CD14-positive monocyte (primary cell): ENCODE measurements around the gene PRSS37. TPM values are rescaled to one million over a fixed set of nuclear protein-coding genes. Genes with fewer than 3 reads are reported as not detected.

Source experiments
- DNase-seq, 3 donors: peaks; one replicate each; pipeline ENCODE4 v3.0.0-alpha.2; 2011 to 2022
- H2AFZ ChIP-seq: 2 replicates; pipeline ENCODE4 v1.6.0; 2012; ENCODE audit warnings: mild to moderate bottlenecking, low read depth, low read length, inconsistent platforms; ENCODE audit not compliant: insufficient read depth, poor library complexity, severe bottlenecking
- H3K27ac ChIP-seq, 2 donors: 1 replicate in 1 of 2; 2 replicates in 1 of 2; pipeline ENCODE4 v1.5.1; 2012 to 2013; ENCODE audit warnings: low read length in 2 of 2, control low read depth in 1 of 2, inconsistent platforms in 1 of 2, low read depth in 1 of 2, mild to moderate bottlenecking in 1 of 2
- H3K27me3 ChIP-seq, 2 donors: one replicate each; pipeline versions ENCODE4 v1.6.0 to v1.6.1; 2011 to 2013; ENCODE audit warnings: low read length in 2 of 2; ENCODE audit not compliant: control insufficient read depth in 2 of 2, insufficient read depth in 2 of 2
- H3K36me3 ChIP-seq, 2 donors: replicated peaks in 1 of 2; 1 replicate in 1 of 2; 2 replicates in 1 of 2; pipeline versions ENCODE4 v1.5.1 to v1.6.1; 2012 to 2013; ENCODE audit warnings: low read length in 2 of 2, control low read depth in 1 of 2, inconsistent platforms in 1 of 2, mild to moderate bottlenecking in 1 of 2; ENCODE audit not compliant: insufficient read depth in 2 of 2, control insufficient read depth in 1 of 2
- H3K4me1 ChIP-seq, 2 donors: 1 replicate in 1 of 2; 2 replicates in 1 of 2; pipeline versions ENCODE4 v1.5.1 to v1.6.1; 2012 to 2013; ENCODE audit warnings: low read length in 2 of 2, control low read depth in 1 of 2, inconsistent platforms in 1 of 2, mild to moderate bottlenecking in 1 of 2, moderate library complexity in 1 of 2; ENCODE audit not compliant: insufficient read depth in 2 of 2, control insufficient read depth in 1 of 2
- H3K4me2 ChIP-seq: replicated peaks from 2 replicates; pipeline ENCODE3; 2012; ENCODE audit warnings: low read length, moderate library complexity, mild to moderate bottlenecking; ENCODE audit not compliant: poor library complexity, severe bottlenecking; ENCODE audit errors: extremely low read depth
- H3K4me3 ChIP-seq, 3 experiments: fragments of 200-600 bp in 1 of 3; sonication (generic) in 1 of 3; replicated peaks in 1 of 3; 1 replicate in 2 of 3; 2 replicates in 1 of 3; pipeline ENCODE4 v1.5.1; 2011 to 2013; ENCODE audit warnings: low read length in 3 of 3, mild to moderate bottlenecking in 3 of 3, control low read depth in 2 of 3, low read depth in 2 of 3, inconsistent platforms in 1 of 3, moderate library complexity in 1 of 3
- H3K79me2 ChIP-seq: 2 replicates; pipeline ENCODE4 v1.6.0; 2012; ENCODE audit warnings: mild to moderate bottlenecking, control low read depth, inconsistent platforms, low read length, moderate library complexity; ENCODE audit not compliant: insufficient read depth
- H3K9ac ChIP-seq: 2 replicates; pipeline ENCODE4 v1.6.0; 2017; ENCODE audit warnings: low read length, mild to moderate bottlenecking; ENCODE audit not compliant: insufficient read depth, poor library complexity, severe bottlenecking
- H3K9me3 ChIP-seq, 2 donors: replicated peaks in 1 of 2; 1 replicate in 1 of 2; 2 replicates in 1 of 2; pipeline versions ENCODE4 v1.5.1 to v1.6.1; 2012 to 2013; ENCODE audit warnings: low read length in 2 of 2, control low read depth in 1 of 2; ENCODE audit not compliant: control insufficient read depth in 1 of 2, insufficient read depth in 1 of 2
- H4K20me1 ChIP-seq: 2 replicates; pipeline ENCODE4 v1.6.0; 2012; ENCODE audit warnings: mild to moderate bottlenecking, low read length, control low read depth, moderate library complexity; ENCODE audit not compliant: insufficient read depth
- H3K27ac Mint-ChIP-seq, 7 donors: one replicate each; pipeline ENCODE4 v1.8.0; 2020; ENCODE audit warnings: mild to moderate bottlenecking in 7 of 7, mixed read lengths in 7 of 7, moderate library complexity in 6 of 7, inconsistent platforms in 2 of 7
- H3K27me3 Mint-ChIP-seq, 3 donors: one replicate each; pipeline ENCODE4 v1.8.0; 2021 to 2022; ENCODE audit warnings: low read depth in 3 of 3, mild to moderate bottlenecking in 3 of 3, mixed read lengths in 3 of 3, moderate library complexity in 3 of 3, inconsistent platforms in 1 of 3
- H3K36me3 Mint-ChIP-seq, 2 donors: one replicate each; pipeline ENCODE4 v1.8.0; 2020; ENCODE audit warnings: mixed read lengths in 2 of 2, inconsistent platforms in 1 of 2, mild to moderate bottlenecking in 1 of 2
- H3K4me1 Mint-ChIP-seq: one replicate; pipeline ENCODE4 v1.8.0; 2020; ENCODE audit warnings: mild to moderate bottlenecking, mixed read lengths
- H3K4me3 Mint-ChIP-seq, 2 donors: one replicate each; pipeline ENCODE4 v1.8.0; 2020; ENCODE audit warnings: mild to moderate bottlenecking in 2 of 2, mixed read lengths in 2 of 2, moderate library complexity in 1 of 2
- H3K9me3 Mint-ChIP-seq, 7 donors: one replicate each; pipeline ENCODE4 v1.8.0; 2020 to 2022; ENCODE audit warnings: mixed read lengths in 7 of 7, mild to moderate bottlenecking in 6 of 7, moderate library complexity in 6 of 7, inconsistent platforms in 2 of 7
- CTCF ChIP-seq: fragments of 200-600 bp; IDR thresholded peaks from one replicate; pipeline ENCODE4 v1.8.0; 2022; ENCODE audit warnings: antibody characterized with exemption, mild to moderate bottlenecking
- WGBS: methylation state at CpG from one replicate; pipeline ENCODE4 v1.1.5; 2013; ENCODE audit warnings: missing lambda C conversion rate; ENCODE audit not compliant: insufficient coverage; 5-methylcytosine and 5-hydroxymethylcytosine counted together
- intact Hi-C, 2 donors: fragments of 100-400 bp; cut with micrococcal nuclease; formaldehyde crosslinking; loops; one replicate each; pipeline versions ENCODE4 v1.15.0 to v1.15.1; 2023
- polyA plus RNA-seq, 3 donors: library from polyadenylated mRNA; depleted of rRNA in 1 of 3; unstranded in 2 of 3; stranded (reverse) in 1 of 3; fragments of 300-500 nt in 2 of 3; fragments of >200 nt in 1 of 3; fragmentation: Illumina TruSeq in 2 of 3; gene quantifications; 1 replicate in 2 of 3; 2 replicates in 1 of 3; pipeline ENCODE4 v1.2.3, GENCODE V29; 2012 to 2021

The PRSS37 gene
- polyA plus RNA-seq, 3 donors: not detected

GRCh38 chr7:141842904-141843303 is 1.6 kb upstream of the PRSS37 start:
- H3K4me3 ChIP-seq: no peak overlapping the region
- H3K36me3 ChIP-seq: no peaks in the 10 kb centered on the region
- H3K4me2 ChIP-seq: no peak overlapping the region
- H3K9me3 ChIP-seq: peaks cover 0 to 3% of the 10 kb centered on the region in 2 donors
- no peaks in the 10 kb centered on the region for H3K79me2 ChIP-seq
- no peaks in the 10 kb centered on the region for H3K4me1 ChIP-seq
- H3K4me1 Mint-ChIP-seq: no peaks in the 10 kb centered on the region
- intact Hi-C loops: no loop called here
- H3K9ac ChIP-seq: no peak overlapping the region
- H3K27ac Mint-ChIP-seq: no peak overlapping the region
- no peaks in the 10 kb centered on the region for H4K20me1 ChIP-seq
- DNase-seq: no peak
- no peak for TF ChIP-seq CTCF
- peaks cover 0 to 3% of the 10 kb centered on the region in 2 donors for H3K36me3 Mint-ChIP-seq
- H3K27me3 ChIP-seq: no peaks in the 10 kb centered on the region
- peaks cover 0 to 3% (median 2%) of the 10 kb centered on the region in 3 donors for H3K27me3 Mint-ChIP-seq
- no CpG with 5 or more reads among the region's 1 CpG for WGBS
- no peak overlapping the region for H3K27ac ChIP-seq
- H2AFZ ChIP-seq: no peak overlapping the region
- no peak overlapping the region for H3K4me3 Mint-ChIP-seq
- H3K9me3 Mint-ChIP-seq: peaks cover 0 to 4% (median 2%) of the 10 kb centered on the region in 7 donors

GRCh38 chr7:141840708-141841107 is 577 bp downstream of the PRSS37 start:
- Histone ChIP-seq H3K79me2 (no peaks in the 10 kb centered on the region), H3K27ac (no peak overlapping the region), H3K4me3 (no peak overlapping the region), H2AFZ (no peak overlapping the region), H4K20me1 (no peaks in the 10 kb centered on the region), H3K9me3 (no peaks in the 10 kb centered on the region), H3K27me3 (no peaks in the 10 kb centered on the region), H3K4me2 (no peak overlapping the region), H3K4me1 (no peaks in the 10 kb centered on the region), H3K36me3 (no peaks in the 10 kb centered on the region), H3K9ac (no peak overlapping the region)
- Mint-ChIP-seq H3K36me3 (no peaks in the 10 kb centered on the region), H3K4me1 (no peaks in the 10 kb centered on the region), H3K27me3 (peaks cover 0 to 3% (median 2%) of the 10 kb centered on the region in 3 donors), H3K9me3 (peaks cover 0 to 2% (median 0%) of the 10 kb centered on the region in 7 donors), H3K27ac (no peak overlapping the region), H3K4me3 (no peak overlapping the region)
- intact Hi-C loops: no loop called here
- no peak for DNase-seq
- TF ChIP-seq CTCF: no peak
- WGBS: 92% methylated on average over 2 of the region's 5 CpGs
